OCI-LY3 (cell line): ENCODE measurements around the gene MNX1.
A peak's percentile ranks its signal among the peaks of the same experiment; 100 is the strongest.

Experiments used
- H2AFZ ChIP-seq: fragments of 200-600, 300-600 bp; shearing (Covaris generic); 2 replicates; pipeline ENCODE4 v1.6.0; 2014; ENCODE audit warnings: antibody characterized with exemption, low read depth, low read length
- H3K27ac ChIP-seq: fragments of 200-600, 300-600 bp; sonication (generic); 2 replicates; pipeline ENCODE4 v1.5.1; 2014; ENCODE audit warnings: mild to moderate bottlenecking, low read length, moderate library complexity, mixed read lengths
- H3K27me3 ChIP-seq: fragments of 200-600, 300-600 bp; sonication (generic); 2 replicates; pipeline ENCODE4 v1.6.1; 2014; ENCODE audit warnings: low read depth, low read length, mixed read lengths
- H3K36me3 ChIP-seq: fragments of 200-600, 300-600 bp; sonication (generic); replicated peaks from 2 replicates; pipeline ENCODE3; 2014; ENCODE audit warnings: low read depth, low read length, mixed read lengths
- H3K4me1 ChIP-seq: fragments of 300-600, 200-600 bp; sonication (generic); 2 replicates; pipeline ENCODE4 v1.6.1; 2014; ENCODE audit warnings: low read length, mixed read lengths
- H3K4me2 ChIP-seq: fragments of 200-600, 300-600 bp; sonication (generic); 2 replicates; pipeline ENCODE4 v1.6.1; 2014; ENCODE audit warnings: low read length, mixed read lengths
- H3K4me3 ChIP-seq: fragments of 300-600, 200-600 bp; sonication (generic); 2 replicates; pipeline ENCODE4 v1.5.1; 2014; ENCODE audit warnings: antibody characterized with exemption, mild to moderate bottlenecking, low read length, moderate library complexity
- H3K79me2 ChIP-seq: fragments of 300-600, 200-600 bp; shearing (Covaris generic); 2 replicates; pipeline ENCODE4 v1.6.1; 2014; ENCODE audit warnings: mild to moderate bottlenecking, low read length, mixed read lengths
- H3K9ac ChIP-seq: fragments of 300-600, 200-600 bp; shearing (Covaris generic); 2 replicates; pipeline ENCODE4 v1.6.0; 2014; ENCODE audit warnings: mild to moderate bottlenecking, low read length, moderate library complexity
- H3K9me3 ChIP-seq: fragments of 200-600, 300-600 bp; shearing (Covaris generic); 2 replicates; pipeline ENCODE4 v1.6.1; 2014; ENCODE audit warnings: low read length, mixed read lengths; ENCODE audit not compliant: insufficient read depth
- H4K20me1 ChIP-seq: fragments of 200-600, 300-600 bp; sonication (generic); 2 replicates; pipeline ENCODE4 v1.6.1; 2016; ENCODE audit warnings: low read length, mixed read lengths; ENCODE audit not compliant: insufficient read depth
- EZH2phosphoT487 ChIP-seq: fragments of 200-600 bp; shearing (Covaris generic); IDR thresholded peaks from 2 replicates; pipeline ENCODE4 v1.6.1; 2018; ENCODE audit warnings: antibody characterized with exemption, mixed run types, low read depth
- TF ChIP-seq, protein P1 (sequence below): fragments of 200-600, 300-600 bp; sonication (generic); IDR thresholded peaks from 2 replicates; pipeline ENCODE4 v1.5.1; 2014; ENCODE audit warnings: antibody characterized with exemption, low read length, low read depth

The MNX1 gene

DNA sequence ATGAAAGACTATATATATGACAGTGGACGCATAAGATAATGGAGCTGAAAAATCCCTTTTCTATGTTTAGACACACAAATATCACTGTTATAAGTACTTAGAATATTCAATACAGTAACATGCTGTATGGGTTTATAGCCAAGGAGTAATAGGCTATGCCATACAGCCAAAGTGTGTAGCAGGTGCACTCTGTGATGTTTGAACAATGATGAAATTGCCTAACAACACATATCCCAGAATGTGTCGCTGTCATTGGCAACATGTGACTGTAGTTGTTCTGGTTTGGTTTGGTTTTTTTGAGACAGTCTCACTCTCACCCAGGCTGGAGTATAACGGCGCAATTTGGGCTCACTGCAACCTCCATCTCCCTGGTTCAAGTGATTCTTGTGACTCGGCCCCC lies 34.8 kb downstream of the MNX1 start:
- Histone ChIP-seq H2AFZ (no peak overlapping the region), H3K36me3 (peaks cover 55% of the 10 kb centered on the region), H4K20me1 (no peaks in the 10 kb centered on the region), H3K79me2 (no peaks in the 10 kb centered on the region), H3K4me3 (no peak overlapping the region), H3K27ac (no peak overlapping the region), H3K9ac (no peak overlapping the region), H3K27me3 (no peaks in the 10 kb centered on the region), H3K4me2 (no peak overlapping the region), H3K4me1 (no peaks in the 10 kb centered on the region), H3K9me3 (peaks cover 4% of the 10 kb centered on the region; the same call in 1 of the 2 replicates)
- no peak for TF ChIP-seq EZH2phosphoT487
- TF ChIP-seq, protein P1, sequence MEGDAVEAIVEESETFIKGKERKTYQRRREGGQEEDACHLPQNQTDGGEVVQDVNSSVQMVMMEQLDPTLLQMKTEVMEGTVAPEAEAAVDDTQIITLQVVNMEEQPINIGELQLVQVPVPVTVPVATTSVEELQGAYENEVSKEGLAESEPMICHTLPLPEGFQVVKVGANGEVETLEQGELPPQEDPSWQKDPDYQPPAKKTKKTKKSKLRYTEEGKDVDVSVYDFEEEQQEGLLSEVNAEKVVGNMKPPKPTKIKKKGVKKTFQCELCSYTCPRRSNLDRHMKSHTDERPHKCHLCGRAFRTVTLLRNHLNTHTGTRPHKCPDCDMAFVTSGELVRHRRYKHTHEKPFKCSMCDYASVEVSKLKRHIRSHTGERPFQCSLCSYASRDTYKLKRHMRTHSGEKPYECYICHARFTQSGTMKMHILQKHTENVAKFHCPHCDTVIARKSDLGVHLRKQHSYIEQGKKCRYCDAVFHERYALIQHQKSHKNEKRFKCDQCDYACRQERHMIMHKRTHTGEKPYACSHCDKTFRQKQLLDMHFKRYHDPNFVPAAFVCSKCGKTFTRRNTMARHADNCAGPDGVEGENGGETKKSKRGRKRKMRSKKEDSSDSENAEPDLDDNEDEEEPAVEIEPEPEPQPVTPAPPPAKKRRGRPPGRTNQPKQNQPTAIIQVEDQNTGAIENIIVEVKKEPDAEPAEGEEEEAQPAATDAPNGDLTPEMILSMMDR = no peak

GRCh38 chr7:156969972-156970420 lies 40.5 kb downstream of the MNX1 start:
- Histone ChIP-seq H4K20me1 (no peaks in the 10 kb centered on the region), H3K9me3 (no peaks in the 10 kb centered on the region), H3K27me3 (no peaks in the 10 kb centered on the region), H3K27ac (no peak overlapping the region), H3K9ac (no peak overlapping the region), H3K4me2 (no peak overlapping the region), H3K4me1 (no peaks in the 10 kb centered on the region), H3K4me3 (no peak overlapping the region), H3K79me2 (no peaks in the 10 kb centered on the region; the same call in 1 of the 2 replicates), H3K36me3 (peaks cover 60% of the 10 kb centered on the region), H2AFZ (no peak overlapping the region)
- TF ChIP-seq EZH2phosphoT487 = no peak
- TF ChIP-seq, protein P1 = peak; percentile 45

- Histone ChIP-seq H3K4me3 (no peak overlapping the region), H3K9me3 (no peaks in the 10 kb centered on the region), H2AFZ (no peak overlapping the region), H3K4me1 (no peaks in the 10 kb centered on the region), H3K9ac (no peak overlapping the region), H3K27ac (no peak overlapping the region), H3K27me3 (no peaks in the 10 kb centered on the region), H4K20me1 (no peaks in the 10 kb centered on the region; the same call in 1 of the 2 replicates), H3K79me2 (no peaks in the 10 kb centered on the region; the same call in 1 of the 2 replicates), H3K4me2 (no peak overlapping the region), H3K36me3 (peaks cover 67% of the 10 kb centered on the region)
- TF ChIP-seq EZH2phosphoT487 = no peak
- TF ChIP-seq, protein P1 = no peak
Observed at GRCh38 chr7:156968183-156968582, 42.3 kb downstream of the MNX1 start.

- TF ChIP-seq EZH2phosphoT487 = no peak
- TF ChIP-seq, protein P1 = no peak
- H3K4me1 ChIP-seq = no peaks in the 10 kb centered on the region
- H4K20me1 ChIP-seq = no peaks in the 10 kb centered on the region; the same call in 1 of the 2 replicates
Observed at GRCh38 chr7:156966387-156966786, 44.1 kb downstream of the MNX1 start.

More at GRCh38 chr7:156966387-156966786, 44.1 kb downstream of the MNX1 start:
- Histone ChIP-seq H3K9ac (no peak overlapping the region), H3K9me3 (no peaks in the 10 kb centered on the region), H3K79me2 (no peaks in the 10 kb centered on the region; the same call in 1 of the 2 replicates), H3K27me3 (no peaks in the 10 kb centered on the region), H3K4me2 (no peak overlapping the region), H3K4me3 (no peak overlapping the region), H3K36me3 (peaks cover 74% of the 10 kb centered on the region), H2AFZ (no peak overlapping the region), H3K27ac (no peak overlapping the region)
